Measurements from ENCODE around the gene GPBAR1. TPM values are rescaled to one million over a fixed set of nuclear protein-coding genes. Genes with fewer than 3 reads are reported as not detected.

Gene GPBAR1
- total and polyA plus RNA-seq, 9 of the 15 experiments (the other 6 are each of a cell fraction or from before 2014, with no cell fraction given), result not detected

DNA sequence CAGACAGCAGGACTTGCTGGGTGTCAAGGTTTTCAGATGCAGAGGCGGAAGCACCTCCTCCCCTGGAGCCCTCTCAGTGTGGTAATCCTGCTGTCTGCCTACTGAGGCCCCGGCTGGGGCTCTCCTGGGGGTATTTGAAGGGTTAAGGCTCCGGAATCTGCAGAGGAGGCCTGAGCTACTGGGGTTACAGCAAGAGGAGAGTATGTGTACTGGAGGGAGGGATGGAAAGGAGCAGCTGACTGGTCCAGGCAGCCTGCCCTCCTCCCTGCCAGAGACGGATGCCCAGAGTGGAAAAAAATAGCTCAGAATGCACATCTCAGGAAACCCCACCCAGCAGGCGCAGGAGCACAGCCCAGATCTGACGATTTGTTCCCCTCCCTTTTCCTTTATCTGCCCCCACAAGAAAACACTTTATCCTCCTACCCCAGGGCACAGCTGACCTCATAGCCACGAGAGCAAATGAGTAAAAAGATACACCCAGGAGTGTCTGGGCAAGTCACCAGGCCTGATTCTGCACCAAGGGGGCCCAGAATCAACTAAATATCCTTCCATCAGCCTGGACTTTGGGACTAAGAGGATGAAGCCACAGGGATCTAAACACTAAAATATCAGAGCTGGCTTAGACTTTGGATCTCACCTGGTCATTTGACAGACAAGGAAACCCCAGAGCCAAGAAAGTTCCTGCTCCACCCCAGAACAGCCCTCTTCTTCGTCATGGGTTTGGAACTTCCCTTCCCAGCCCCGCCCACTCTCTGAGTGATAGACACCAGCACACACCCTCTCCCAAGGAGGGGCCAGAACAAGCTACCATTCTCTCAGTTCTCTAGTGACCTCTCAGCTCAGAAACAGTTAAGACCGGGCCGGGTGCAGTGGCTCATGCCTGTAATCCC is 26.0 kb downstream of the GPBAR1 start (continued):
- TF ChIP-seq TAF9B (IDR thresholded peaks at IDR 0.05; ENCODE audit: partially characterized antibody) (peak; percentile 55), ZNF696 (CRISPR knock-in tag; conservative IDR thresholded peaks at IDR 0.05) (no peak), ZC3H4 (CRISPR knock-in tag; IDR thresholded peaks at IDR 0.05; ENCODE audit: borderline replicate concordance) (no peak), EWSR1 (IDR thresholded peaks at IDR 0.05; ENCODE audit: borderline replicate concordance, low read depth, partially characterized antibody) (no peak), U2AF1 (optimal IDR thresholded peaks at IDR 0.05; ENCODE audit: low read depth, low read length) (no peak), ZNF766 (CRISPR knock-in tag; conservative IDR thresholded peaks at IDR 0.05) (0 out of 2 replicates have a peak, but pooled peaks have one; percentile 35), ETV1 (tag; conservative IDR thresholded peaks at IDR 0.05; ENCODE audit: low read depth) (no peak), NFIX (CRISPR knock-in tag; IDR thresholded peaks at IDR 0.05; ENCODE audit: low read depth) (no peak), ZNF436 (CRISPR knock-in tag; IDR thresholded peaks at IDR 0.05) (no peak)
- TF ChIP-seq, protein P1, sequence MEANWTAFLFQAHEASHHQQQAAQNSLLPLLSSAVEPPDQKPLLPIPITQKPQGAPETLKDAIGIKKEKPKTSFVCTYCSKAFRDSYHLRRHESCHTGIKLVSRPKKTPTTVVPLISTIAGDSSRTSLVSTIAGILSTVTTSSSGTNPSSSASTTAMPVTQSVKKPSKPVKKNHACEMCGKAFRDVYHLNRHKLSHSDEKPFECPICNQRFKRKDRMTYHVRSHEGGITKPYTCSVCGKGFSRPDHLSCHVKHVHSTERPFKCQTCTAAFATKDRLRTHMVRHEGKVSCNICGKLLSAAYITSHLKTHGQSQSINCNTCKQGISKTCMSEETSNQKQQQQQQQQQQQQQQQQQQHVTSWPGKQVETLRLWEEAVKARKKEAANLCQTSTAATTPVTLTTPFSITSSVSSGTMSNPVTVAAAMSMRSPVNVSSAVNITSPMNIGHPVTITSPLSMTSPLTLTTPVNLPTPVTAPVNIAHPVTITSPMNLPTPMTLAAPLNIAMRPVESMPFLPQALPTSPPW (CRISPR knock-in tag; IDR thresholded peaks at IDR 0.05), result peak; percentile 67
- TF ChIP-seq, protein P2, sequence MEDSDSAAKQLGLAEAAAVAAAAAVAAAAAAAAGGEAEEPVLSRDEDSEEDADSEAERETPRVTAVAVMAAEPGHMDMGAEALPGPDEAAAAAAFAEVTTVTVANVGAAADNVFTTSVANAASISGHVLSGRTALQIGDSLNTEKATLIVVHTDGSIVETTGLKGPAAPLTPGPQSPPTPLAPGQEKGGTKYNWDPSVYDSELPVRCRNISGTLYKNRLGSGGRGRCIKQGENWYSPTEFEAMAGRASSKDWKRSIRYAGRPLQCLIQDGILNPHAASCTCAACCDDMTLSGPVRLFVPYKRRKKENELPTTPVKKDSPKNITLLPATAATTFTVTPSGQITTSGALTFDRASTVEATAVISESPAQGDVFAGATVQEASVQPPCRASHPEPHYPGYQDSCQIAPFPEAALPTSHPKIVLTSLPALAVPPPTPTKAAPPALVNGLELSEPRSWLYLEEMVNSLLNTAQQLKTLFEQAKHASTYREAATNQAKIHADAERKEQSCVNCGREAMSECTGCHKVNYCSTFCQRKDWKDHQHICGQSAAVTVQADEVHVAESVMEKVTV (CRISPR knock-in tag; IDR thresholded peaks at IDR 0.05), result no peak
- TF ChIP-seq, protein P3, sequence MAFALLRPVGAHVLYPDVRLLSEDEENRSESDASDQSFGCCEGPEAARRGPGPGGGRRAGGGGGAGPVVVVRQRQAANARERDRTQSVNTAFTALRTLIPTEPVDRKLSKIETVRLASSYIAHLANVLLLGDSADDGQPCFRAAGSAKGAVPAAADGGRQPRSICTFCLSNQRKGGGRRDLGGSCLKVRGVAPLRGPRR (CRISPR knock-in tag; IDR thresholded peaks at IDR 0.05), result no peak
- TF ChIP-seq, protein P4, sequence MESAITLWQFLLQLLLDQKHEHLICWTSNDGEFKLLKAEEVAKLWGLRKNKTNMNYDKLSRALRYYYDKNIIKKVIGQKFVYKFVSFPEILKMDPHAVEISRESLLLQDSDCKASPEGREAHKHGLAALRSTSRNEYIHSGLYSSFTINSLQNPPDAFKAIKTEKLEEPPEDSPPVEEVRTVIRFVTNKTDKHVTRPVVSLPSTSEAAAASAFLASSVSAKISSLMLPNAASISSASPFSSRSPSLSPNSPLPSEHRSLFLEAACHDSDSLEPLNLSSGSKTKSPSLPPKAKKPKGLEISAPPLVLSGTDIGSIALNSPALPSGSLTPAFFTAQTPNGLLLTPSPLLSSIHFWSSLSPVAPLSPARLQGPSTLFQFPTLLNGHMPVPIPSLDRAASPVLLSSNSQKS (CRISPR knock-in tag; IDR thresholded peaks at IDR 0.05), result no peak
- TF ChIP-seq, protein P5, sequence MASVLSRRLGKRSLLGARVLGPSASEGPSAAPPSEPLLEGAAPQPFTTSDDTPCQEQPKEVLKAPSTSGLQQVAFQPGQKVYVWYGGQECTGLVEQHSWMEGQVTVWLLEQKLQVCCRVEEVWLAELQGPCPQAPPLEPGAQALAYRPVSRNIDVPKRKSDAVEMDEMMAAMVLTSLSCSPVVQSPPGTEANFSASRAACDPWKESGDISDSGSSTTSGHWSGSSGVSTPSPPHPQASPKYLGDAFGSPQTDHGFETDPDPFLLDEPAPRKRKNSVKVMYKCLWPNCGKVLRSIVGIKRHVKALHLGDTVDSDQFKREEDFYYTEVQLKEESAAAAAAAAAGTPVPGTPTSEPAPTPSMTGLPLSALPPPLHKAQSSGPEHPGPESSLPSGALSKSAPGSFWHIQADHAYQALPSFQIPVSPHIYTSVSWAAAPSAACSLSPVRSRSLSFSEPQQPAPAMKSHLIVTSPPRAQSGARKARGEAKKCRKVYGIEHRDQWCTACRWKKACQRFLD (CRISPR knock-in tag; IDR thresholded peaks at IDR 0.05), result no peak
- TF ChIP-seq, protein P6, sequence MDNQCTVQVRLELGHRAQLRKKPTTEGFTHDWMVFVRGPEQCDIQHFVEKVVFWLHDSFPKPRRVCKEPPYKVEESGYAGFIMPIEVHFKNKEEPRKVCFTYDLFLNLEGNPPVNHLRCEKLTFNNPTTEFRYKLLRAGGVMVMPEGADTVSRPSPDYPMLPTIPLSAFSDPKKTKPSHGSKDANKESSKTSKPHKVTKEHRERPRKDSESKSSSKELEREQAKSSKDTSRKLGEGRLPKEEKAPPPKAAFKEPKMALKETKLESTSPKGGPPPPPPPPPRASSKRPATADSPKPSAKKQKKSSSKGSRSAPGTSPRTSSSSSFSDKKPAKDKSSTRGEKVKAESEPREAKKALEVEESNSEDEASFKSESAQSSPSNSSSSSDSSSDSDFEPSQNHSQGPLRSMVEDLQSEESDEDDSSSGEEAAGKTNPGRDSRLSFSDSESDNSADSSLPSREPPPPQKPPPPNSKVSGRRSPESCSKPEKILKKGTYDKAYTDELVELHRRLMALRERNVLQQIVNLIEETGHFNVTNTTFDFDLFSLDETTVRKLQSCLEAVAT (IDR thresholded peaks at IDR 0.05), result 0 out of 4 replicates have a peak, but pooled peaks of 1 of the 2 experiments have one; percentile 18
- TF ChIP-seq, protein P7, sequence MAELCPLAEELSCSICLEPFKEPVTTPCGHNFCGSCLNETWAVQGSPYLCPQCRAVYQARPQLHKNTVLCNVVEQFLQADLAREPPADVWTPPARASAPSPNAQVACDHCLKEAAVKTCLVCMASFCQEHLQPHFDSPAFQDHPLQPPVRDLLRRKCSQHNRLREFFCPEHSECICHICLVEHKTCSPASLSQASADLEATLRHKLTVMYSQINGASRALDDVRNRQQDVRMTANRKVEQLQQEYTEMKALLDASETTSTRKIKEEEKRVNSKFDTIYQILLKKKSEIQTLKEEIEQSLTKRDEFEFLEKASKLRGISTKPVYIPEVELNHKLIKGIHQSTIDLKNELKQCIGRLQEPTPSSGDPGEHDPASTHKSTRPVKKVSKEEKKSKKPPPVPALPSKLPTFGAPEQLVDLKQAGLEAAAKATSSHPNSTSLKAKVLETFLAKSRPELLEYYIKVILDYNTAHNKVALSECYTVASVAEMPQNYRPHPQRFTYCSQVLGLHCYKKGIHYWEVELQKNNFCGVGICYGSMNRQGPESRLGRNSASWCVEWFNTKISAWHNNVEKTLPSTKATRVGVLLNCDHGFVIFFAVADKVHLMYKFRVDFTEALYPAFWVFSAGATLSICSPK (IDR thresholded peaks at IDR 0.05; ENCODE audit: borderline replicate concordance), result no peak

All from K562 (cell line).